Uterus (tissue), 4 donors: ENCODE results near the gene TOR4A. TPM values are rescaled to one million over a fixed set of nuclear protein-coding genes. Genes with fewer than 3 reads are reported as not detected.

Source experiments
- DNase-seq, 2 donors: peaks; one replicate each; pipeline ENCODE4 v3.0.0-alpha.2; 2019 to 2020
- H3K27ac ChIP-seq, 2 donors: fragments of 200-600 bp; sonication (generic); 1 replicate in 1 of 2; 2 replicates in 1 of 2; pipeline ENCODE4 v1.5.1; 2016 to 2018
- H3K27me3 ChIP-seq, 2 donors: fragments of 200-600 bp; sonication (generic); one replicate each; pipeline ENCODE4 v1.5.1; 2018 to 2019; ENCODE audit warnings: control low read depth in 1 of 2
- H3K36me3 ChIP-seq, 2 donors: fragments of 200-600 bp; sonication (generic); one replicate each; pipeline ENCODE4 v1.5.1; 2019; ENCODE audit warnings: control low read depth in 1 of 2
- H3K4me1 ChIP-seq, 2 donors: fragments of 200-600 bp; sonication (generic); one replicate each; pipeline ENCODE4 v1.5.1; 2018 to 2019; ENCODE audit warnings: control low read depth in 1 of 2
- H3K4me3 ChIP-seq, 2 donors: fragments of 200-600 bp; sonication (generic); 1 replicate in 1 of 2; 2 replicates in 1 of 2; pipeline ENCODE4 v1.5.1; 2018 to 2019; ENCODE audit warnings: mild to moderate bottlenecking in 1 of 2
- H3K9me3 ChIP-seq, 2 donors: fragments of 200-600 bp; sonication (generic); one replicate each; pipeline ENCODE4 v1.5.1; 2019; ENCODE audit warnings: control low read depth in 1 of 2
- CTCF ChIP-seq, 4 experiments: fragments of 200-600 bp in 2 of 4; fragments of 450-650 bp in 2 of 4; sonication (generic) in 2 of 4; IDR thresholded peaks; one replicate each; pipeline ENCODE4 v1.5.1; 2016 to 2019; ENCODE audit warnings: antibody characterized with exemption in 4 of 4, mild to moderate bottlenecking in 2 of 4, moderate library complexity in 1 of 4
- POLR2A ChIP-seq, 2 donors: fragments of 450-650 bp; IDR thresholded peaks; one replicate each; pipeline ENCODE4 v1.6.1; 2016; ENCODE audit warnings: antibody characterized with exemption in 2 of 2, mild to moderate bottlenecking in 1 of 2, moderate library complexity in 1 of 2
- intact Hi-C: fragments of 100-400 bp; cut with DNase I; formaldehyde crosslinking; loops from one replicate; pipeline ENCODE4 v1.15.1; 2023; ENCODE audit warnings: low total_unique reads
- total RNA-seq, 4 donors: library from RNA; depleted of rRNA in 3 of 4; stranded (reverse); fragments of >200 nt in 3 of 4; gene quantifications; one replicate each; pipeline versions ENCODE4 v1.1.0 to v1.2.4, GENCODE V29; 2014 to 2023
- donor health status: DM: yes; HTN: yes; CAD: no.

Gene TOR4A
- total RNA-seq, 4 donors from 2014 or later, result 2.6 to 12.7 (median 11.5) TPM

GRCh38 chr9:137315581-137316011, 38.1 kb downstream of the TOR4A start:
- peak overlapping the region in 1 of 2 donors; percentile 11 for H3K4me3 ChIP-seq

GRCh38 chr9:137316012-137316981, 38.8 kb downstream of the TOR4A start:
- intact Hi-C loops, result no loop called here
- DNase-seq, result peak; percentile 15 to 31
- Histone ChIP-seq H3K4me1 (peaks cover 0 to 12% of the 10 kb centered on the region in 2 donors), H3K27ac (peak overlapping the region; percentile 36 to 54), H3K36me3 (no peaks in the 10 kb centered on the region), H3K9me3 (no peaks in the 10 kb centered on the region), H3K27me3 (peaks cover 0 to 9% of the 10 kb centered on the region in 2 donors), H3K4me3 (peak overlapping the region in 1 of 2 donors; percentile 11)
- TF ChIP-seq CTCF (IDR thresholded peaks at IDR 0.05), result no peak
- no peak for TF ChIP-seq POLR2A (IDR thresholded peaks at IDR 0.05)

More at GRCh38 chr9:137315581-137316011, 38.1 kb downstream of the TOR4A start:
- intact Hi-C loops, result no loop called here
- Histone ChIP-seq H3K36me3 (no peaks in the 10 kb centered on the region), H3K27me3 (peaks cover 0 to 9% of the 10 kb centered on the region in 2 donors), H3K4me1 (peaks cover 0 to 12% of the 10 kb centered on the region in 2 donors), H3K9me3 (no peaks in the 10 kb centered on the region), H3K27ac (peak overlapping the region; percentile 36 to 50)
- no peak for DNase-seq
- TF ChIP-seq POLR2A (IDR thresholded peaks at IDR 0.05) (no peak), CTCF (IDR thresholded peaks at IDR 0.05) (no peak)

- intact Hi-C loops, result no loop called here
- no peaks in the 10 kb centered on the region for H3K36me3 ChIP-seq
- peak overlapping the region in 1 of 2 donors; percentile 76 for H3K27ac ChIP-seq
- no peak for DNase-seq
- no peaks in the 10 kb centered on the region for H3K9me3 ChIP-seq
- H3K27me3 ChIP-seq, result peaks cover 0 to 9% of the 10 kb centered on the region in 2 donors
- TF ChIP-seq CTCF (IDR thresholded peaks at IDR 0.05) (no peak), POLR2A (IDR thresholded peaks at IDR 0.05) (no peak)
- peaks cover 0 to 12% of the 10 kb centered on the region in 2 donors for H3K4me1 ChIP-seq
- no peak overlapping the region for H3K4me3 ChIP-seq
These were observed 39.6 kb downstream of the TOR4A start for GRCh38 chr9:137317021-137317717.

GRCh38 chr9:137317718-137318511, 40.4 kb downstream of the TOR4A start:
- Histone ChIP-seq H3K4me3 (no peak overlapping the region), H3K36me3 (no peaks in the 10 kb centered on the region), H3K4me1 (peaks cover 0 to 12% of the 10 kb centered on the region in 2 donors), H3K27me3 (peaks cover 0 to 9% of the 10 kb centered on the region in 2 donors), H3K27ac (peak overlapping the region in 1 of 2 donors; percentile 76), H3K9me3 (no peaks in the 10 kb centered on the region)
- TF ChIP-seq POLR2A (IDR thresholded peaks at IDR 0.05), result no peak
- no peak for TF ChIP-seq CTCF (IDR thresholded peaks at IDR 0.05)
- DNase-seq, result no peak
- intact Hi-C loops, result no loop called here
